Measurements from ENCODE around the gene ZDHHC4.
"Not testable (repeated sequence)": the region's sequence is repeated elsewhere in the genome, so short reads cannot be mapped to it uniquely, and the experiment has no call there.

The ZDHHC4 gene

DNA sequence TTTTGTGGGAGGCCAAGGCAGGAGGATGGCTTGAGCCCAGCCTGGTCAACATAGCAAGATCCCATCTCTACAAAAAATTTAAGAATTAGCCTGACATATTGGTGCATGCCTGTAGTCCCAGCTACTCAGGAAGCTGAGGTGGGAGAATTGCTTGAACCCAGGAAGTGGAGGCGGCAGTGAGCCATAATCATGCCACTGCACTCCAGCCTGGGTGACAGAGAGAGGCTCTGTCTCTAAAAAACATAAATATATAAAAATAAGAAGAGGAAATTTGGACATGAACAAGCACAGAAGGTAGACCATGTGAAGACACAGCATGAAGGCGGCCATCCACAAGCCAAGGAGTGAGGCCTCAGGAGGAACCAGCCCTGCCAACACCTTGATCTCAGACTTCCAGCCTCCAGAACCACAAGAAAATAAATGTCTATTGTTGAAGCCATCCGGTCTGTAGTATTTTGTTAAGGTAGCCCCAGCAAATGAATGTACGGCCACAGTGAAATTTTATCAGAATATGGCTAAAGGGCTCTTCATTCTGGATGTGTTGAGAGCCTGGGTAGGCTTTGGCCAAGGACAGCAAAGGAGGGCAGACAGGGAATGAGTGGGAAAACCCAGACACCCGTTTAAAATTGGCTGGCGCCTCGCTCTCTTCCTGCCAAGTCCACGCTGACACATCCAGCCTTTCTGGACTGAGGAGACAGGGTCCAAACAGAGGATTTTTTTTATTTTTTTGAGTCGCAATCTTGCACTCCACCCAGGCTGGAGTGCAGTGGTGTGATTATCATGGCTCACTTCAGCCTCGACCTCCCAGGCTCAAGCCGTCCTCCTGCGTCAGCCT is 13.1 kb upstream of the ZDHHC4 start:
- DNase-seq: no peak

- no peak for DNase-seq
These were observed 11.6 kb upstream of the ZDHHC4 start for GRCh38 chr7:6565655-6566054.

GRCh38 chr7:6567886-6568285 is 9.4 kb upstream of the ZDHHC4 start:
- DNase-seq: no peak

DNA sequence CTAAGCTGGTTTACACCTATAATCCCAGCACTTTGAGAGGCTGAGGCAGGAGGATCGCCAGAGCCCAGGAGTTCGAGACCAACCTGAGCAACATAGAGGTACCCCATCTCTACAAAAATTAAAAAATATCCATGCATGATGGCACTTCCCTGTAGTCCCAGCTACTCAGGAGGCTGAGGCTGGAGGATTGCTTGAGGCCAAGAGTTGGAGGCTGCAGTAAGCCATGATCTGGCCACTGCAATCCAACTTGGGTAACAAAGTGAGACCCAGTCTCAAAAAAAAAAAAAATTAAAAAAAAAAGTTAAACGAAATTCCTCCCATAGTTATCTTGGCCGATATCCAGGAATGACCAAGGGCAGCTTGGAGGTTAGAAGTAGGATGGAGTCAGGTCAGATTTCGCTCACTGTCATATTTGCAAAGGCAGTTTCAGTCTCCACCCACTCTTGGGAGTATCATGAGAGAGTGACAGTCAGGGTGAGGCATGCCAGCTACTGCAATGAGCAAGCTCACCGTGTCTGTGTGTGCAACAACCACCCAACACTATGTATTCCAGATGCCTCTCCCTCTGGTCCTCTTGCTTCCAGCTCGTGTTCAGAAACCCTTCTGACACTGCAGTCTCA is 6.0 kb upstream of the ZDHHC4 start:
- no peak for DNase-seq

GRCh38 chr7:6575281-6576023 is 1.8 kb upstream of the ZDHHC4 start:
- DNase-seq: no peak

DNA sequence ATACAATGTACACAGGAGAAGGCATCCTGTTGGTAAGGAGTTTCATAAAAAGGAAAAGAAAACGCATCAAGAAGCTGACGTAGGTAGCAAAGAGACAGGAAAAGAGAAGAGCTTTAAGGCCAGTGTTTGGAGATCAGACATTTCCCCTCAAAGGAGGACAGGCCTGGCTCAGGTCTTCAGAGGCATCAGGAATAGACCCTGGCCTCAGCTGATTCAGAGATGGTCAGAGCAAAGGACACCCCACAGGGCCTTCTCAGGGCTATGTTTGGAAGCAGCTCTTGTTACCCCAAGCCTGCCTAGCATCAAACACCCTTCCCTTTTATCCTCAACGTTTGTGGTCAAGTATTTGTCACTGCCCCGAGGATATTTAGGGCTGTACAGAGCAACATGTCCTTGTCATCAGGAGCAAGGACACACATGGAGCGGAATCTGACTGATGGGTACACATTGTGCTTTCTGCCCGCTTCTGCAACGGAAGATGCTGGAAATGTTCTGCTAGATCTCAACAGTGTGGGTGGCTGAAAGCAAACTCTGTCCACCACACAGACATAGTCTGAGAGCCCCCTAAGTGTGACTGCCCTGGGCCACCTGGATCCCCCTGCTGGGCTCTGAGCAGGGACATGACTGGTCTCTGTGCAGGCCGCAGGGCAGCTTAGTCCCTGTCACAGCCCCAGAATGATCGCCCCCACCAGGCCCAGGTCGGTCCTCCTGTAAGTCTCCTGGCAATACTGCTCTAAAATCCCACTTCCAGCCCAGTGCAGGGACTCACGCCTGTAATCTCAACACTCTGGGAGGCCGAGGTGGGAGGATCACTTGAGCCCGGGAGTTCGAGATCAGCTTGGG is 1.0 kb upstream of the ZDHHC4 start:
- no peak for DNase-seq

- not testable (repeated sequence) for DNase-seq
These were observed 336 bp upstream of the ZDHHC4 start for GRCh38 chr7:6576867-6577368.

DNA sequence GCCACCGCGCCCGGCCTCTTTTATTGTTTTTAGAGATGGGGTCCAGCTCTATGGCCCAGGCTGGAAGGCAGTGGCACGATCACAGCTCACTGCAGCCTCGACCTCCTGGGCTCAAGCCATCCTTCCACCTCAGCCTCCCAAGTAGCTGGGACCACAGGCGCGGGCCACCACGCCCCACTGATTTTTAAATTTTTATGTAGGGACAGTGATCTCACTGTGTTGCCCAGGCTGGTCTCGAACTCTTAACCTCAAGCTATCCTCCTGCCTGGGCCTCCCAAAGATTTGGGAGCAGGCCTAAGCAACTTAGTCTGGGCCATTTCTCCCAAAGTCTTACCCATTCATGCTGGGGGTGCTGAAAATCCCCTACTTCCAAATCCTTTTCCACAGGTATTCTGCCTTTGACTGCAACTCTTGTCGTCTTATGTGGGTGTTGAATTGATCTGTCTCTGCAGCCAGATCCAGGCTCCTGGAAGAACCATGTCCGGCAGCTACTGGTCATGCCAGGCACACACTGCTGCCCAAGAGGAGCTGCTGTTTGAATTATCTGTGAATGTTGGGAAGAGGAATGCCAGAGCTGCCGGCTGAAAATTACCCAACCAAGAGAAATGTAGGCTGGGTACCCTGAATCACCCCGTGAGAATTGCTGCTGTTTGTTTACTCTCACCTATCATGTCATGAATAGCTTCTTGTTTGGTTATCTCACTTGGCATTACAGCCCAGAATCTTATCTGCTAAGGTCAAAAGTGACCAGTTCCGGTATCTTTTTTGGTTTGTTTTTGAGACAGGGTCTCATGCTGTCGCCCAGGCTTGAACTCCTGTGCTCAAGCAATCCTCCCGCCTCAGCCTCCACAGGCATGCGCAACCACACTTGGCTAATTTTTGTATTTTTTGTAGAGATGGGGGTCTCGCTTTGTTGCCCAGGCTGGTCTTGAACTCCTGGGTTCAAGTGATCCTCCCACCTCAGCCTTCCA is 1.1 kb downstream of the ZDHHC4 start:
- DNase-seq: no peak

- no peak for DNase-seq
These were observed 2.2 kb downstream of the ZDHHC4 start for GRCh38 chr7:6579446-6579845.

- DNase-seq: not testable (repeated sequence)
These were observed 8.6 kb downstream of the ZDHHC4 start for GRCh38 chr7:6585746-6586432.

DNA sequence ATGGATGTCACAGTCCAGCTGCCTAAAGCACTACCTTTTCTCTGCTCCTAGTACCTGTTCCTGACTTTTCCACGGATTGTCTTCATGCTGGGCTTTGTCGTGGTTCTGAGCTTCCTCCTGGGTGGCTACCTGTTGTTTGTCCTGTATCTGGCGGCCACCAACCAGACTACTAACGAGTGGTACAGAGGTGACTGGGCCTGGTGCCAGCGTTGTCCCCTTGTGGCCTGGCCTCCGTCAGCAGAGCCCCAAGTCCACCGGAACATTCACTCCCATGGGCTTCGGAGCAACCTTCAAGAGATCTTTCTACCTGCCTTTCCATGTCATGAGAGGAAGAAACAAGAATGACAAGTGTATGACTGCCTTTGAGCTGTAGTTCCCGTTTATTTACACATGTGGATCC is 11.3 kb downstream of the ZDHHC4 start:
- DNase-seq: no peak

DNA sequence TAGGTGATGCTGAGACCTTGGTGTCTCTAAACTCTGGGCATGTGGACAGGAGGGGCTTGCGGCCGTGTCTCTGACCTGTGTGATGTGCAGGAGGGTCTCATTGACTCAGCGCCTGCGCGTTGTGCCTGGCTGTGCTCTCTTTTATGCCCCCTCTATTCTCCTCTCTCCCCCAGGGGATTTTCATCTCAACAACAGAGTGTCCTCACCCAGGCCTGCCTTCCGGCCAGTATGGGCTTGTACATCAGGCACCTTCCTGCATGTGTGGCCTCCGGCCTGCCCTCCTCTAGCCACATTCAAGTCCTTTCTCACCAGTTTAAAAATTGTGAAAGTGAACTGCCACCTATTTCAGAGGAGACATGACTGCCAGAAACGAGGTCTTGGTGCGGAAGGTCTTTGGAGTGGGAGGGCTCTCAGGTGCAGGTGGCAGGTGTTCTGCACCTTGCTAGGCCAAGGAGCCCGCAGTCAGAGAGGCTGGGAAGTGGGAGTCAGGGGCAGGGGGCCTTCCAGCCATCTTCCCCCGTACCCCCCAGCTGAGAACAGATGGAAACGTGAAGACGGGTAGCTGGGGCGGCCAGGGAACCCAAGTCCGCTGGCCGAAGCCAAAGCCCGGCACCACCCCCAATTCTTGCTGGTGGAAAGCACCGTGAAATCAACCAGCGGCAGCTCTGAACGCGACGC is 12.0 kb downstream of the ZDHHC4 start:
- DNase-seq: no peak

DNA sequence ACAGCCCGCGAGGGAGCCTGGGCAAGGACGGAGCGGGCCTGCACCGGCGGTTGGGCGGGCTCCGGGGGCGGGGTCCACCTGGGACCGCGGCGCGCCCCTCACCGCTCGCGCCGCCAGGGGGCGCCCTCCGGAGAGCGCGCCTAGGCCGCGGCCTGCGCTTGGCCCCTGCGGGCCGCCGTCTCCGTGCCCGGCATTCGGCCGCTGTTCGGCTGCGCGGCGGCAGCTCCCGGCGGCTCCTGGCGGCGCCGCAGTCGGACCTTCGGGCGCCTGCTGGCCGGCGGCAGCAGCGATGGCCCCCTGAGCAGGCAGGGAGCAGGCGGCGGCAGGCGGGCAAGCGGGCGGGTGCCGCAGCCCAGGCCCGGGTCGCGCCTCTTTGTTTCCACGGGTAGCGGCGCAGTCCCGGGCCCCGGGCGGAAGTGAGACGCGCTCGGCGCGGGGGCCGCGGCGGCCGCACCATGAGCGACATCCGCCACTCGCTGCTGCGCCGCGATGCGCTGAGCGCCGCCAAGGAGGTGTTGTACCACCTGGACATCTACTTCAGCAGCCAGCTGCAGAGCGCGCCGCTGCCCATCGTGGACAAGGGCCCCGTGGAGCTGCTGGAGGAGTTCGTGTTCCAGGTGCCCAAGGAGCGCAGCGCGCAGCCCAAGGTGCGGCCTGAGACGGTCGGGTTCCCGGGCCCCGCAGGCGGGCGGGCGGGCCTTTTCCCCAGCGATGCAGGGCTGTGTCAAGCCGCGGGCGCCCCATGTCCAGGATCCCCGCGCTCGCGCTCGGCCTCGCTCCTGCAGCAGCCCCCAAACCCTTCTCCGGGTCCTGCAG is 12.8 kb downstream of the ZDHHC4 start, which contains the start of gene INTS15:
TSS of gene INTS15 (plus strand) at position 193 of the 816 bp plus-strand sequence. CDS start at position 456, 263 bp downstream.
- peak; percentile 87 for DNase-seq

GRCh38 chr7:6590645-6591110 is 13.4 kb downstream of the ZDHHC4 start:
- no peak for DNase-seq

DNA sequence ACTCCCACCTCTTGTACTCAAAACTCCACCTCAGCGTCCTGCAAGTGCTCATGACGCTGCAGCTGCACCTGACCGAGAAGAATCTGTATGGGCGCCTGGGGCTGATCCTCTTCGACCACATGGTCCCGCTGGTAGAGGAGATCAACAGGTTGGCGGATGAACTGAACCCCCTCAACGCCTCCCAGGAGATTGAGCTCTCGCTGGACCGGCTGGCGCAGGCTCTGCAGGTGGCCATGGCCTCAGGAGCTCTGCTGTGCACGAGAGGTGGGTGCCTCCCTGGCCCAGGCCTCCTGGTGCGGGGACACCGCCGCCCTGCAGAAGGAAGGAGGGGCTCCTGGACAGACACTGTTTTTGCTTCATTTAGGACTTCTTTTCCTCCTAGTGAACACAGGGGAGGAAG is 22.8 kb downstream of the ZDHHC4 start:
- no peak for DNase-seq

DNA sequence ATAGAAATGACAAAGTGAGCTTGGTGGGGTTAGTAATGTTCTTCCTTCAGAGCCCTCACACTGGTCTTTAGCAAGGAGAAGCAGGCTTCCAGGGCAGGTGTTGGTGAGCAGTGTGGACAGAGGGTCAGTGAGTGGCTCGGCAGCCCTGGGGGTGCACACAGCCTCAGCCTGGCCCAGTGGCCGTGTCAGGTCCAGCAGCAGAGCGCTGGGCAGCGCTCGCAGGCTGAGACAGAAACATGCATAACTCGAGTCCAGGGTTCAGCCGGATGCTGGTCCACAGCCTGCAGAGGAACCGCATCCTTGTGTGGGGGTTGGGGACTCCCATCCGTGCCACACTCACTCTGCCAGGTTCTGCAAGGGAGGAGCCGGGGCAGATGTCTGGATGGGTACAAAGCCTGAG is 27.2 kb downstream of the ZDHHC4 start:
- no peak for DNase-seq

DNA sequence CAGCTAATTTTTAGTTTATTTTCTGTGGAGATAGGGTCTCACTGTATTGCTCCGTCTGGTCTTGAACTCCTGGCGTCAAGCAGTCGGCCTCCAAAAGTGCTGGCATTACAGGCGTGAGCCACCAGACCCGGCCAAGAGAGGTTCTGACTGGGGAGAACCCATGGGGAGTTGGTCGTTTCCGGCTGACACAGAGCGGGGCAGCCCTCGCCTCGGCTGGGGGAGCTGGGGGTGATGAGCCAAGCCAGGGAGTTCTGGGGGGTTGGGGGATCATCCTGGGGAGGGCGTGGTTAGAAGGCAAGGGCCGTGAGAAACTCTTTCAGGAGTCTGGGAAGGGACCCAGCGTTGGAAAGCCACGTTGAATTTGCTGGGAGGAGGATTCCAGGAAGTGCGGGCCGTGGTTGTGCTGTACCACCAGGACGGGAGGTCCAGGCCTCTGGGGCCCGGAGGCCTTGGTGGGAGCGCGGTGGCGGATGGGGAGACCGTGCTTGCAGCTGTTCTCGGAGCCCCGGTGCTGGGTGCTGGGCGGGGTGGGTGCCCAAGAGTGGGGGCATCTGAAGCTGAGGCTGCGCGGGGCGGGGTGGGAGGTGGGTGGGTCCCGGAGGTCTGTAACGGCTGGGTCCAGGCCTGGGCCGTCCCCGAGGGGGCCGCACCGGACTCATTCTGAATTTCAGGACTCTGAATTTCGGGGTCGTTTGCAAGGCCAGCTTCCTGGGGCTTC is 29.8 kb downstream of the ZDHHC4 start:
- DNase-seq: no peak

DNA sequence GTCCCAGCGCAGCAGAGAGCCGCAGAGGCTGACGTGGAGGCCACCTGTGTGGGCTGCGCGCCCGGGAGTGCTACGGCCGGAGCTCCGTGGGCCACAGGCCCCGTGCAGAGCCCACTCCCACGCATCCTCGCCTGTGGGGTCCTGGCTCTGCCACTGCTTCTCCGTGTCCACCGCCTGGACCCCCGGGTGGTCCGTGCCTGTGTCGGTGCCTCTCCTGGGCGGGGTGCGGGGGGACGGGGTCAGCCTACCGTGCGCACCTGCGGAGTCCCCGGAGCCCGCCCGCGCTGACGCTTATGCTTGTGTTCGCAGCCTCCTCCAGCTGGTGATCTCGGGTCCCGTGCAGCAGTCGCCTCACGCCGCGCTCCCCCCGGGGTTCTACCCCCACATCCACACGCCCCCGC is 30.4 kb downstream of the ZDHHC4 start:
- DNase-seq: no peak
